ENCODE measurements around the gene UBE2Q1.

The UBE2Q1 gene

GRCh38 chr1:154502744-154503115, 55.7 kb downstream of the UBE2Q1 start:
- no peak for DNase-seq (ENCODE audit: low spot score)

DNA sequence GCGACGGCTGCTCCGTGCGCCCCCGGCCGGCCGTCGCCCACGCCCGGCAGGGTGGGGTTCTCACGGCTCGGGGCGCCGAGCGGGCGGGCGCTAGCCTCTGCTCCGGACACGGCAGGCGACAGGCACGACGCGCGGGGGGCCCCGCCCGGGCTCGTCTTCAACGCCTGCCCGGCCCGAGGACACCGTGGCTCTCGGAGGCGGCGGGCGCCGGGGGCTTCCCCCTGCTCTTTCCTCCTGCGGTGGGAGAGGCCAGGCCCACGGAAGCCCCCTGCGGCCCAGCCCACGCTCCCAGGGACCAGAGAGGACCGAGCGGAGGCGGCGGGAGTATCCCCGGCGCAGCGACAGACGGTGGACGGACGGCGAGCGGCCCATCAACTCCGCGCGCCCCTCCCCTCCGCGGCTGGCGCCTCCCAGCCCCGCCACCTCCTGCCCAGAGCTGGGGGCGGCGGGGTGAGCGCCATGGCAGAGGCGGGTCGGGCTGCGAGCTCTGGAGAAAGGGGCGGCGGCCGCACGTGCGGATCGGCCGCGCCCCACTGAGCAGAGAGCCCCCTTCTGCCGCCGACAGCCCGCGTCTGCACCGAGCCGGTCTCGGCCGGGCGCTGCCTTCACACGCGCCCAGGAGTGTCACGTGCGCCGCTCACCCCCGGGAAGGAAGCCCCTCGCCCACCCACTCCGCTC, 56.3 kb downstream of the UBE2Q1 start, which contains the start of the genes SHE and TDRD10:
SHE (minus strand) TSS at position 347 of the 678 bp plus-strand sequence. CDS start 386 bp downstream, outside the sequence.
TDRD10 (plus strand) TSS at position 154 of the 678 bp plus-strand sequence. CDS start 4,685 bp downstream, outside the sequence.
- DNase-seq (ENCODE audit: low spot score): peak; percentile 22

DNA sequence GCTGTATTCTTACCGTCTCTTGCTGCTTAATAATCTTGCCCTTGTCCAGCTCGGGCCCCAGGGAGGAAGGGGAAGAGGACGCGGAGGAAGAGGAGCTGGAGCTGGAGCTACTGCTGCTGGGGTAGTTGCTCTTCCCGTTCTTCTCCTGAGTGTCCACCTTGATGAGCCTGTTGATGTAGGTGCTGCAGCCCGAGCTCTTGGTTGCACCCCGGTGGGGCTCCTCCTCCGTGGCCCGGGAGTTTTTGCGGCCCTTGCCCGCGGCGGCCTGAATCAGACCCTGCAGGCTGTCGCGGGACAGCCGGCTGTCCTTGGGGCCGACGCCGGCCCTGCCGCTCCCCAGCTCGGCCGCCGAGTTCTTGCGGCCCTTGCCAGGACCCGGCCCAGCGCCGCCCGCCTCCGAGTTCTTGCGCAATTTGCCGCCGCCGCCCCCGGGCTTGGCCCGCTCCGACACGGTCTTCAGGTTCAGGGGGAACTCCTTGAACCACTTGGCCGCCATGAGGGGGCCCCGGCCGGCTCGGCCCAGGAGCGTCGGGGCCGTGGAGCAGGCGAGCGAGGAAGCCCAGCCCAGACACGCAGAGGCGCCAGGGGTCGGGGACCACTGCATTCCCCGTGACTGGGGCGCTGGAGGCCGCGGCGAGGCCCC, 56.9 kb downstream of the UBE2Q1 start:
- DNase-seq (ENCODE audit: low spot score): no peak

GRCh38 chr1:154500533-154500932, 57.9 kb downstream of the UBE2Q1 start:
- DNase-seq (ENCODE audit: low spot score): no peak

DNA sequence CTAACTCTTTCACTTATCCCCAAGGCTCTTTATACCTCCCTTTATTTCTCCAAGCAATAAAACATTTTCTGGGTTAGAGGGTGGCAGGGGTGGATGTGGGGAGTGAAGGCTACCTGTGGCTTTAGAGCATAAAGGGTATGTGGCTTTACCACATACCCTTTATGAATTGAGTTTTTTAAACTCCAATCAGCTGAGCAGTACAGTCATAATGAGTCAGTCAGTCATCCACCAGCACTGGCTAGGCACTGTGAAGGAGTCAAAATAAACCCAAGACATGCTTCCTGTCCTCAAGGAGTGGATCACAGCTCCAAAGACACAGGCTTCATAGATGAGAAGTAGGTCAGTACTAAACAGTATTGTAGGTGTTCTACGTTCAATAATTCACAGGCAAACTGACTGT, 59.0 kb downstream of the UBE2Q1 start:
- no peak for DNase-seq (ENCODE audit: low spot score)
